HepG2 (cell line): ENCODE results near the gene DDX10. TPM values are rescaled to one million over a fixed set of nuclear protein-coding genes. Genes with fewer than 3 reads are reported as not detected.

Experiments used
- ATAC-seq: fragments of 200-7000 bp; cut with Tn5 transposase; 3 replicates; pipeline ENCODE4 v1.9.1; 2020; ENCODE audit warnings: mild to moderate bottlenecking, moderate library complexity
- BruUV-seq: library from RNA; stranded (reverse); fragments of 400-500 nt; replicated peaks from 2 replicates; lab custom pipeline; 2021; lab: Mats Ljungman, UMichigan
- CTCF ChIA-PET: fragments of 300-600 bp; formaldehyde crosslinking; extraction: SDS; loops from one replicate; lab custom pipeline; 2021; ENCODE audit warnings: low total read pairs, inconsistent platforms, low intra/inter-chr PET ratio; lab: Yijun Ruan, JAX
- POLR2A ChIA-PET: fragments of 350-600 bp; sonication (Branson Sonifier 250); formaldehyde crosslinking; loops from one replicate; lab custom pipeline; 2020; ENCODE audit warnings: antibody characterized with exemption, inconsistent platforms; lab: Yijun Ruan, JAX
- DNase-seq: peaks from one replicate; pipeline ENCODE4 v3.0.0-alpha.2; 2015; ENCODE audit warnings: low spot score
- FAIRE-seq: peaks from 3 replicates; lab custom pipeline; 2011; peaks lifted over from hg19 to GRCh38; lab: Jason Lieb, UNC
- H2AFZ ChIP-seq: one replicate; pipeline ENCODE4 v1.6.1; 2011; ENCODE audit warnings: low read length, inconsistent platforms
- H3K27ac ChIP-seq: fragments of 300-600 bp; 3 replicates; pipeline ENCODE4 v1.8.0; 2011; ENCODE audit warnings: mixed run types, mild to moderate bottlenecking, mixed read lengths, low read length, inconsistent platforms; ENCODE audit not compliant: insufficient read depth; ENCODE audit errors: extremely low read length
- H3K27me3 ChIP-seq, 2 experiments: fragments of 200-600 bp in 1 of 2; 2 replicates in 1 of 2; 3 replicates in 1 of 2; pipeline versions ENCODE4 v1.6.0 to v1.8.0; 2011; ENCODE audit warnings: low read length in 2 of 2, mild to moderate bottlenecking in 2 of 2, moderate library complexity in 2 of 2, inconsistent platforms in 1 of 2; ENCODE audit not compliant: insufficient read depth in 2 of 2, control insufficient read depth in 1 of 2
- H3K36me3 ChIP-seq, 2 experiments: fragments of 200-600 bp in 1 of 2; replicated peaks in 1 of 2; 2 replicates in 1 of 2; 3 replicates in 1 of 2; pipeline versions ENCODE4 v1.5.1 to v1.8.0; 2011; ENCODE audit warnings: low read length in 2 of 2, inconsistent platforms in 1 of 2; ENCODE audit not compliant: insufficient read depth in 2 of 2, control insufficient read depth in 1 of 2
- H3K4me1 ChIP-seq: 2 replicates; pipeline ENCODE4 v1.5.1; 2012; ENCODE audit warnings: low read length, inconsistent platforms; ENCODE audit not compliant: insufficient read depth
- H3K4me2 ChIP-seq: 2 replicates; pipeline ENCODE4 v1.6.0; 2011; ENCODE audit warnings: low read depth, low read length, inconsistent platforms
- H3K4me3 ChIP-seq, 3 experiments: fragments of 200-600 bp in 1 of 3; sonication (generic), shearing (Covaris generic) in 1 of 3; replicated peaks in 1 of 3; 2 replicates each; pipeline ENCODE4 v1.5.1; 2011 to 2016; ENCODE audit warnings: low read length in 3 of 3, inconsistent platforms in 2 of 3, low read depth in 2 of 3, mild to moderate bottlenecking in 2 of 3, control low read depth in 1 of 3, mixed read lengths in 1 of 3; ENCODE audit not compliant: insufficient read depth in 1 of 3
- H3K79me2 ChIP-seq: one replicate; pipeline ENCODE4 v1.6.1; 2011; ENCODE audit warnings: low read length, inconsistent platforms; ENCODE audit not compliant: insufficient read depth
- H3K9ac ChIP-seq: 2 replicates; pipeline ENCODE4 v1.6.0; 2011; ENCODE audit warnings: mild to moderate bottlenecking, low read depth, low read length, inconsistent platforms; ENCODE audit not compliant: insufficient read depth
- H3K9me3 ChIP-seq: 2 replicates; pipeline ENCODE4 v1.5.1; 2012; ENCODE audit warnings: mild to moderate bottlenecking, low read length
- H4K20me1 ChIP-seq: 2 replicates; pipeline ENCODE4 v1.6.0; 2011; ENCODE audit warnings: inconsistent platforms, mild to moderate bottlenecking, low read length, moderate library complexity; ENCODE audit not compliant: insufficient read depth
- CEBPB ChIP-seq: IDR thresholded peaks from 2 replicates; pipeline ENCODE4 v1.6.1; 2011; ENCODE audit warnings: low read depth, low read length, improper control_type of control experiment, borderline replicate concordance
- ELF4 ChIP-seq: sonication (generic); formaldehyde crosslinking; IDR thresholded peaks from 2 replicates; pipeline ENCODE4 v1.5.0; 2020; ENCODE audit warnings: missing genetic modification reagents, mild to moderate bottlenecking, moderate library complexity, borderline replicate concordance
- HNRNPK ChIP-seq: fragments of 200-400 bp; formaldehyde crosslinking; IDR thresholded peaks from 2 replicates; pipeline ENCODE4 v1.6.1; 2018; ENCODE audit warnings: low read length, low read depth, moderate library complexity, mild to moderate bottlenecking; ENCODE audit not compliant: poor library complexity, severe bottlenecking
- JUND ChIP-seq: sonication (generic); formaldehyde crosslinking; IDR thresholded peaks from 2 replicates; pipeline ENCODE4 v1.8.0; 2022; ENCODE audit warnings: mild to moderate bottlenecking, missing genetic modification reagents
- KDM4B ChIP-seq: sonication (generic); formaldehyde crosslinking; IDR thresholded peaks from 2 replicates; pipeline ENCODE4 v1.4.0; 2020; ENCODE audit warnings: missing genetic modification reagents
- KDM6A ChIP-seq: IDR thresholded peaks from 2 replicates; pipeline ENCODE4 v1.6.1; 2016; ENCODE audit warnings: low read depth
- NCOA5 ChIP-seq: sonication (generic); formaldehyde crosslinking; IDR thresholded peaks from 2 replicates; pipeline ENCODE4 v1.4.0; 2020; ENCODE audit warnings: missing genetic modification reagents
- NONO ChIP-seq, 2 experiments: fragments of 450-650 bp in 1 of 2; sonication (generic) in 1 of 2; formaldehyde crosslinking in 1 of 2; IDR thresholded peaks in 1 of 2; conservative IDR thresholded peaks in 1 of 2; 2 replicates each; pipeline versions ENCODE4 v1.6.1 to v1.8.0; 2017 to 2022; ENCODE audit warnings: mild to moderate bottlenecking in 1 of 2, missing genetic modification reagents in 1 of 2, moderate library complexity in 1 of 2
- SMAD9 ChIP-seq: sonication (generic); formaldehyde crosslinking; IDR thresholded peaks from 2 replicates; pipeline ENCODE4 v1.5.1; 2020; ENCODE audit warnings: mild to moderate bottlenecking, missing genetic modification reagents
- SRSF9 ChIP-seq: fragments of 200-400 bp; formaldehyde crosslinking; IDR thresholded peaks from 2 replicates; pipeline ENCODE4 v1.6.1; 2018; ENCODE audit warnings: borderline replicate concordance, mild to moderate bottlenecking, low read depth, low read length; ENCODE audit not compliant: insufficient read depth, poor library complexity, severe bottlenecking
- ZNF30 ChIP-seq: sonication (generic); formaldehyde crosslinking; IDR thresholded peaks from 2 replicates; pipeline ENCODE4 v1.5.0; 2020; ENCODE audit warnings: mild to moderate bottlenecking, missing genetic modification reagents
- ZNF678 ChIP-seq: sonication (generic); formaldehyde crosslinking; IDR thresholded peaks from 2 replicates; pipeline ENCODE4 v1.4.0; 2020; ENCODE audit warnings: mild to moderate bottlenecking, missing genetic modification reagents
- ZNF7 ChIP-seq: IDR thresholded peaks from 2 replicates; pipeline ENCODE4 v1.6.1; 2016; ENCODE audit warnings: missing biosample characterization, missing genetic modification reagents
- ZNF878 ChIP-seq: sonication (generic); formaldehyde crosslinking; IDR thresholded peaks from 2 replicates; pipeline ENCODE4 v1.8.1; 2023; ENCODE audit warnings: mild to moderate bottlenecking, missing genetic modification reagents, moderate library complexity
- WGBS: methylation state at CpG from one replicate; pipeline ENCODE4 v1.1.6; 2017; ENCODE audit warnings: low lambda C conversion rate; 5-methylcytosine and 5-hydroxymethylcytosine counted together
- in situ Hi-C: cut with HindIII; loops from 2 replicates; pipeline ENCODE4 v1.10.0; 2017; ENCODE audit warnings: low pct_unique_long_range_greater_than_20kb; ENCODE audit not compliant: extremely low pct_ligation_motif_present
- intact Hi-C: fragments of 100-400 bp; cut with micrococcal nuclease; formaldehyde crosslinking; loops from one replicate; pipeline ENCODE4 v1.10.0; 2022; ENCODE audit not compliant: unreplicated experiment
- polyA plus RNA-seq, 8 experiments: library from polyadenylated mRNA; depleted of rRNA in 3 of 8; stranded (reverse) in 7 of 8; unstranded in 1 of 8; fragments of >200 nt; fragmentation: Illumina TruSeq in 4 of 8; extraction: Trizol in 4 of 8; gene quantifications; 2 replicates each; pipeline versions ENCODE4 v1.2.1 to v1.2.3, GENCODE V29; 2011 to 2016; ENCODE audit warnings: low read depth in 4 of 8, missing spikeins in 1 of 8, mixed read lengths in 1 of 8; ENCODE audit not compliant: insufficient read depth in 1 of 8
- total RNA-seq, 5 experiments: library from RNA; depleted of rRNA; stranded (reverse); fragments of >200 nt; fragmentation: Illumina TruSeq; extraction: Trizol; gene quantifications; 2 replicates each; pipeline ENCODE4 v1.2.3, GENCODE V29; 2016; ENCODE audit warnings: low read depth in 1 of 5
- TF ChIP-seq, protein P1 (sequence below): sonication (generic); formaldehyde crosslinking; IDR thresholded peaks from 2 replicates; pipeline ENCODE4 v1.5.1; 2020; ENCODE audit warnings: missing genetic modification reagents, mild to moderate bottlenecking, borderline replicate concordance

The DDX10 gene
- total and polyA plus RNA-seq, 2 of the 13 experiments (the other 11 are each of a cell fraction or from before 2014, with no cell fraction given) = 17.0 to 32.0 TPM

- 14% methylated on average over 9 of the region's 10 CpGs for WGBS
- Histone ChIP-seq H3K27ac (no peak overlapping the region), H3K36me3 (no peaks in the 10 kb centered on the region), H2AFZ (no peak overlapping the region)
- POLR2A ChIA-PET = no interaction called here
- TF ChIP-seq CEBPB (peak; percentile 59; the same call in 1 of the 2 replicates), ZNF7 (CRISPR knock-in tag) (no peak)
- TF ChIP-seq, all 625 proteins: peak for 1
- H3K9me3 ChIP-seq = no peaks in the 10 kb centered on the region
- CTCF ChIA-PET = no interaction called here
- peaks cover 0 to 19% of the 10 kb centered on the region in 2 experiments; a peak in 3 of 5 replicates for H3K27me3 ChIP-seq
- H4K20me1 ChIP-seq = no peaks in the 10 kb centered on the region
- H3K4me2 ChIP-seq = no peak overlapping the region
- no peak overlapping the region for H3K4me3 ChIP-seq
- FAIRE-seq (no peak), DNase-seq (no peak), ATAC-seq (peak; percentile 68)
- H3K79me2 ChIP-seq = no peaks in the 10 kb centered on the region
- no peak overlapping the region for H3K9ac ChIP-seq
- BruUV-seq = no TSS peak
- intact Hi-C loops = no loop called here
- H3K4me1 ChIP-seq = peaks cover 9% of the 10 kb centered on the region; the same call in 1 of the 2 replicates
- in situ Hi-C loops = no loop called here
Measured at GRCh38 chr11:108965306-108966001, 300.6 kb downstream of the DDX10 start.

- no peak for DNase-seq
- Histone ChIP-seq H3K27ac (no peak overlapping the region), H3K9me3 (no peaks in the 10 kb centered on the region), H3K4me2 (no peak overlapping the region), H3K9ac (no peak overlapping the region), H3K36me3 (no peaks in the 10 kb centered on the region), H4K20me1 (no peaks in the 10 kb centered on the region), H3K79me2 (no peaks in the 10 kb centered on the region), H3K27me3 (peaks cover 0 to 18% of the 10 kb centered on the region in 2 experiments; a peak in 3 of 5 replicates), H2AFZ (no peak overlapping the region), H3K4me3 (no peak overlapping the region), H3K4me1 (peaks cover 6% of the 10 kb centered on the region; the same call in 1 of the 2 replicates)
- ATAC-seq = no peak; the same call in 2 of the 3 replicates
- POLR2A ChIA-PET = no interaction called here
- in situ Hi-C loops = no loop called here
- BruUV-seq = no TSS peak
- intact Hi-C loops = no loop called here
- 20% methylated on average over 4 of the region's 4 CpGs for WGBS
- FAIRE-seq = no peak
- CTCF ChIA-PET = no interaction called here
- TF ChIP-seq HNRNPK = no peak
- TF ChIP-seq, protein P1, sequence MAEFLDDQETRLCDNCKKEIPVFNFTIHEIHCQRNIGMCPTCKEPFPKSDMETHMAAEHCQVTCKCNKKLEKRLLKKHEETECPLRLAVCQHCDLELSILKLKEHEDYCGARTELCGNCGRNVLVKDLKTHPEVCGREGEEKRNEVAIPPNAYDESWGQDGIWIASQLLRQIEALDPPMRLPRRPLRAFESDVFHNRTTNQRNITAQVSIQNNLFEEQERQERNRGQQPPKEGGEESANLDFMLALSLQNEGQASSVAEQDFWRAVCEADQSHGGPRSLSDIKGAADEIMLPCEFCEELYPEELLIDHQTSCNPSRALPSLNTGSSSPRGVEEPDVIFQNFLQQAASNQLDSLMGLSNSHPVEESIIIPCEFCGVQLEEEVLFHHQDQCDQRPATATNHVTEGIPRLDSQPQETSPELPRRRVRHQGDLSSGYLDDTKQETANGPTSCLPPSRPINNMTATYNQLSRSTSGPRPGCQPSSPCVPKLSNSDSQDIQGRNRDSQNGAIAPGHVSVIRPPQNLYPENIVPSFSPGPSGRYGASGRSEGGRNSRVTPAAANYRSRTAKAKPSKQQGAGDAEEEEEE = no peak
- no peak for TF ChIP-seq ZNF878
- no peak for TF ChIP-seq ELF4 (CRISPR knock-in tag)
- TF ChIP-seq ZNF678 = no peak
- no peak for TF ChIP-seq SRSF9
- no peak for TF ChIP-seq KDM4B (CRISPR knock-in tag)
- TF ChIP-seq ZNF30 (CRISPR knock-in tag) = no peak
- TF ChIP-seq KDM6A (CRISPR knock-in tag) = no peak
- no peak for TF ChIP-seq JUND (CRISPR knock-in tag)
- no peak for TF ChIP-seq SMAD9 (CRISPR knock-in tag)
- TF ChIP-seq NCOA5 (CRISPR knock-in tag) = no peak
- no peak for TF ChIP-seq NONO (IDR thresholded peaks at IDR 0.05)
- TF ChIP-seq NONO (CRISPR knock-in tag; conservative IDR thresholded peaks at IDR 0.05) = no peak
Measured at GRCh38 chr11:108966206-108966605, 301.3 kb downstream of the DDX10 start.
